ENCODE results near the gene MDH1B.

MDH1B gene

DNA sequence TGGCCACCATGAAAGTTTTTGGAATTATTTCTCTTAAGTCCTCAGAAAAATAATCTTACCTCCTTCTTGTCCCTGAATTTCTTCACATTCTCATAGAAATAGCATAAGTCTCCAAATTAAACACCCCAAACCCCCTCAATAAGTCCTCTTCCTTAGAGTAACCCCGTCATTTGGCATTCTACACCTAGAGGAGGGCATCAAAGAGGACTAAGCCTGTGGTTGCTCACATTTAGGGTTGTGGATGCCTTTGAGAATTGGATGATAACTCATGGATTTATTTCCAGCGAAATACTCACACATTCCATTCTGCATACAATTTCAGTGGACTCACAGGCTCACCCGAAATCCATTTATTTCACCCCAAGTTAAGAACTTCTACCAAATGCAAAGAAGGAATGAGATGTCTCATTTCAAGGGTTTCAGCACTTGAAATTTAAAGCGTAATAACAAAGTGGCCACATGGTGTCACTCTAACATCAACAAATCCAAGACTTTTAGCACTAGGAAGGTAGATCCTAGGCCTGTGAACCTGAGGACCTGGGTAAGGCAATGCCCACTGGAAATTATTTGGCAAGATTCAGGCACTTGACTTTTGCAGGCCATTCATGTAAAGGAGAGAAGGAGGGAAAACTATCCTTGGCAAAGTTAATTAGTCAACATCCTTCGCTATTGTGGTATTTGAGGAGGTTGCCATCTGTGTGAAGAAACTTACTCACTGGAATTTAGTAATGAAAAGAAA lies 71.6 kb downstream of the MDH1B start:
- DNase-seq = peak; percentile 78

DNA sequence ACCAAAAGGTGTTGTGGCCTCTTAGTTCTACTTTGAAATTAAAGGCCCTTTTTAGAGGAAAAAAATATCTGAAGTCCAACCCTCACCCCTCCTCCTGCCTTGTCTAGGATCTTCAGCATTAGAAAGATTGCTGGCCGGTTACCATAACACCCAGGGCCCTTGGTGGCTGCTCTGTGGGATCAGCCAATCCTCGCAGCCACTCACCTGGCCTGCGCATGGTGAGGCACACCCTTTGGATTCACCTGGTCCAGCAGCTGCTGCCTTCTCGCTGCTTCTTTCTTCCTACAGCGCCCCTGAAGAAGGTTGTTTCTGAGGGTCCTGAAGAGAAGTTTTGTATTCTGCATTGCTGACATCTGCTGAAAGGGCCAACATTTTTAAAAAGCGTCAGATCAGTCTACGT lies 72.2 kb downstream of the MDH1B start:
- no peak for DNase-seq

GRCh38 chr2:206688990-206689389 lies 76.1 kb downstream of the MDH1B start:
- DNase-seq = peak; percentile 50

DNA sequence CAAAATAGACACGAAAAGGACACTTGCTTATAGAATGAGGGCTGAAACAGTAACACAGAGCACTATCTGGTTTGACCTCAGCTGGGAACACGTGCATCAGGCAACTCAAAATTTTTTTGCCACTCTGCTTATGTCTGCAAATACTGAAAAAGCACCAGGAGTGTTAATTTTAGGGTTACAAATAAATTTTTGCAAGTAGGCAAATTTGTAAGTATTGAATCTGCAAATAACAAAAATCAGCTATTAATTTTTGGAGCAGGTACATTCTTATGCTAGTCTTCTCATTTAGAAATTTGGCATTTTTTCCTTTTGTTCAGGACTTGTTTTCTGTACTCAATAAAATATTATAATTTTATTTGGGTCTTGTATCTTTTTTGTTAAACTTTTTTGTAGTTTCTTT lies 76.7 kb downstream of the MDH1B start:
- no peak for DNase-seq

Data from OCI-M1 (cell line).